GM18526 (cell line): ENCODE data around the gene VAMP8.

Source experiments
- POLR2A ChIP-seq: IDR thresholded peaks from 3 replicates; pipeline ENCODE4 v1.6.1; 2011; ENCODE audit not compliant: insufficient read length; ENCODE audit errors: extremely low read depth

The VAMP8 gene

DNA sequence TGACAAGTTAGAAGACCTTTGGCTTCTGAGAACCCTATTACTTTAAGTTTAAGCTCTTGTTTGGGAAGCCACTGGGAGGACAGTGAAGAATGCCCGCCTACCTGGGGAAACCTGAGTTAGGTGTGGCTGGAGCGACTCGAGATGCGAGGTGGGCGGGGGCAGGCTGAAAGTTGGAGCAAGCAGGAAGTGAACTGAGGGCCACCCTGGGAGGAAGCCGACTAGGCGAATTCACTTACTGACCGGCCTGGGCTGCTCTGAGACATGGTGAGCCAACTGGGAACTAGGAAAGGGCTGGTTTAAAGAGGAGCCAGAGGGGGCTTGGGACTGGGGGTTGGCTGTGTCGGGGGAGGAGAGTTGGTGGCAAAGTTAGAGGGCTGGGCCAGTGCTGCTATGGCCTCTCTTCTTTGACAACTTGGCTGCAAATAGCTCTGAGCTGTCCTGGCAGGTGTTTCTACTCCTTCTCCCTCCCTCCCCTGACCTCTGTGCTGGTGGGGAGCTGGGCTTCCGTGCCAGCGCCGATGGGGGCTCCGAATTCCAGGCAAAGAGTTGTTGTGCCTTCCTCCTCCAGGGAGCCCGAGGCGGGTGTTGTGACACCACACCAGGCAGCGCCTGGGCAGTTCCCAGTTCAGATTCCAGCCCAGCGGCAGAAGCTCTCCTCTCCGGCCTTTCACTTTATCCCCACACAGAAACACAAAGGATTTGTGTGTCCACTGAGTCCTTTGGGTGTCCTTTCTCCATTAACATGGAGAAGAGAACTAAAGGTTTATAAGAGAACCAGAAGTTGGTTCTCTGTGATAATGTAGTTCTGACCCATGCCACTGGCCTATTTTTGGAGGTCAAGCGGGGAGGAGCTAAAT lies at the start of gene VAMP8:
VAMP8 (plus strand) TSS at position 201 of the 857 bp plus-strand sequence; CDS start at position 262, 61 bp downstream.
- TF ChIP-seq POLR2A: peak; percentile 47

DNA sequence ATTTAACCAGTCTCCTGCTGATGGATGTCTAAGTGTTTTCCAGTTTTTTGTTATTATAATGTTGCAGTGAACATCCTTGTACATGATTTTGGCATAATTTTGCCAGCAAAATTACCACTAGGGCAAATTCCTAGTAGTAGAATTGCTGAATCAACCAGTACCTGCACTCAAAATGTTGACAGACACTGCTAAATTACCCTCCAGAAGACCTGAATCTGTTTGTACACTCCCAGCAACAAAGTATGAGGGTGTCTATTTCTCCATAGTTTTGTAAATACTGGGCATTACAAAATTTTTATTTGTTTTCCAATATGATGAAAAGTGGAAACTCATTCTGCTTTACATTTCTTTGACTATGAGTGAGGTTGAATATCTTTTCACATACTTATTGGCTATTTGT lies 49.6 kb upstream of the VAMP8 start:
- no peak for TF ChIP-seq POLR2A

DNA sequence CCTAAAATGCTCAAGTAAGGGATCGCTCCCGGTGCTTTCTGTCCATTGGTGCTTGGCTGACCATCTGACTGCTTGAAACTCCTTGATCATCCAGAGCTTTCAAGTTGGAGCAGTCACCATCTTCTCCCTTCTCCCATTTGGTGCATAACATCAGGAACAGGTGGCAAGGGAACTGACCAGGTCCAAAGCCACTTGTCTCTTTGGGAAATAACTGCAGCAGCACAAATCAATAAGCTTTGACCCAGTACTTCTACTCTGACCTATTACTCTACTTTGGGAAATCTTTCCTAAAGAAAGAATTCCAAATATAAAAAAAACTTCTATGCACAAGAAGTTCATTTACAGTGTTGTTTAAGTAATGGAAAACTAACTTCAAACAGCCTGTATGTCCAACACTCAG lies 49.0 kb upstream of the VAMP8 start:
- TF ChIP-seq POLR2A: no peak

DNA sequence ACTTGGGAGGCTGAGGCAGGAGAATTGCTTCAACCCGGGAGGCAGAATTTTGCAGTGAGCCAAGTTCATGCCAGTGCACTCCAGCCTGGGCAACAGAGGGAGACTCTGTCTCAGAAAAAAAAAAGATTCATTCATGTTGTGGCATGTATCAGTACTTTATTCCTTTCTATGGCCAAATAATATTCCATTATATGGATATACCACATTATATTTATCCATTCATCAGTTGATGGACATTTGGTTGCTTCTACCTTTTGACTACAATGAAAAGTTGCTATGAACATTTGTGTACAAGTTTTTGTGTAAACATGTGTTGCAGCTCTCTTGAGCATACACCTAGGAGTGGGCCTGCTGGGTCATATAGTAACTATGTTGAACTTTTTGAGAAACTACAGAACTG lies 47.6 kb upstream of the VAMP8 start:
- no peak for TF ChIP-seq POLR2A

DNA sequence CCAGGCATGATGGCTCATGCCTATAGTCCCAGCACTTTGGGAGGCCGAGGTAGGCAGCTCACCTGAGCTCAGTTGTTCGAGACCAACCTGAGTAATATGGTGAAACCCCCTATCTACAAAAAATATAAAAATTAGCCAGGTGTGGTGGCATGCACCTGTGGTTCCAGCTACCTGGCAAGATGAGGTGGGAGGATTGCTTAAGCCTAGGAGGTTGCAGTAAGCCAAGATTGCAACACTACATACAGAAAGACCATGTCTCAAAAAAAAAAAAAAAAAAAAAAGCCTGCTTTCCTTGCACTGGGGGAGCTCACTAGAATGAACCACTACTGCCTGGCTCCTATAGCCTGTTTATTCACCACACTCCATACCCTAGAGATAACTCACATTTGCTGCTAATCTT lies 45.8 kb upstream of the VAMP8 start:
- TF ChIP-seq POLR2A: no peak

DNA sequence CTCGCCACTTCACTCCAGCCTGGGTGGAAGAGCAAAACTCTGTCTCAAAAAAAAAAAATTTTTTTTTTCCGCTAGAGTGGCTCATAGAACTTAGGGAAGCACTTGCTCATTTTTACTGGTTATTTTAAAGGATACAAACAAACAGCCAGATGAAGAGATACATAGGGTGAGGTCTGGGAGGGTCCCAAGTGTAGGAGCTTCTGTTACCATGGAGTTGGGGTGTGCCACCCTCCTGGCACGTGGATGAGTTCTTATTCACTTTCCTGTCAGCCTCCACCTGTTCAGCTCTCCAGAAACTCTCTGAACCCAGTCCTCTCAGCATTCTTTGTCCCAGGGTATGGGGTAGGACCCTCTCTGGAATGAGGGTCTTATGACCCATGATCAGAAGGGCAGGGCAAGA lies 43.3 kb upstream of the VAMP8 start:
- TF ChIP-seq POLR2A: no peak

DNA sequence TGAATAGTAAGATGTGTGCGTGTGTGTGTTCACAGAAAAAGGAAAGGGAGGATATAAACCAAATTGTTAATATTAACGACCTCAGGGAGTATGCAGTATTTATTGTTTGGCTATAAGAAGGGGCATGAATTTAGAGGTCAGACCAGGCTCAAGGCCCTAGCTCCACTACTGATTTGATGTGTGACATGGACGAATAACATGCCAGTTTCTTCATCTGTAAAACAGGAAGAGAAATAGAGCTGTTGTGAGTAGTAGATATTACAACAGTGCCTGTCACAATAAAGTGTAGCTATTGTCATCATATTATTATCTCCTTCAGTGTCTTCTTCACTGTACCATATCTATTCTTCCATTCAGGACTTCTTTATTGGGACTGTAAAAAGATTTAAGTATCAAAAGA lies 42.5 kb upstream of the VAMP8 start:
- TF ChIP-seq POLR2A: no peak

DNA sequence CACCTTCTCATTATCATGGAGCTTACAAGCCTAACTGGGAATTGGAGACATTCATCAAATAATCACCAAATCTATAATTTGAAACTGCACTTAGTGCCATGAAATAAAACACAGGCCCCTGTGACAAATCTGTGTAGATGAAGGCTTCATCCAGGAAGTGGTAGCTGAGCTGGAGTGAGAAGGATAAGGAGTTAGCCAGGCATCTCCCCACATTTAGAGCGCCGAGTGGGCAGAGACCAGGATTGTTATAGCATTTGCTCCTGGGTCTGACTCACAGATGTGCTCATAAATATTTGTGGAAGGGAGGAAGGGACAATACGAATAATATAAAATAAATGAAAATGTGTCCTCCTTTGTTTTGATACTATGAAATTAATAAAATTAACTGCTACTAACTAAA lies 40.9 kb upstream of the VAMP8 start:
- TF ChIP-seq POLR2A: no peak

DNA sequence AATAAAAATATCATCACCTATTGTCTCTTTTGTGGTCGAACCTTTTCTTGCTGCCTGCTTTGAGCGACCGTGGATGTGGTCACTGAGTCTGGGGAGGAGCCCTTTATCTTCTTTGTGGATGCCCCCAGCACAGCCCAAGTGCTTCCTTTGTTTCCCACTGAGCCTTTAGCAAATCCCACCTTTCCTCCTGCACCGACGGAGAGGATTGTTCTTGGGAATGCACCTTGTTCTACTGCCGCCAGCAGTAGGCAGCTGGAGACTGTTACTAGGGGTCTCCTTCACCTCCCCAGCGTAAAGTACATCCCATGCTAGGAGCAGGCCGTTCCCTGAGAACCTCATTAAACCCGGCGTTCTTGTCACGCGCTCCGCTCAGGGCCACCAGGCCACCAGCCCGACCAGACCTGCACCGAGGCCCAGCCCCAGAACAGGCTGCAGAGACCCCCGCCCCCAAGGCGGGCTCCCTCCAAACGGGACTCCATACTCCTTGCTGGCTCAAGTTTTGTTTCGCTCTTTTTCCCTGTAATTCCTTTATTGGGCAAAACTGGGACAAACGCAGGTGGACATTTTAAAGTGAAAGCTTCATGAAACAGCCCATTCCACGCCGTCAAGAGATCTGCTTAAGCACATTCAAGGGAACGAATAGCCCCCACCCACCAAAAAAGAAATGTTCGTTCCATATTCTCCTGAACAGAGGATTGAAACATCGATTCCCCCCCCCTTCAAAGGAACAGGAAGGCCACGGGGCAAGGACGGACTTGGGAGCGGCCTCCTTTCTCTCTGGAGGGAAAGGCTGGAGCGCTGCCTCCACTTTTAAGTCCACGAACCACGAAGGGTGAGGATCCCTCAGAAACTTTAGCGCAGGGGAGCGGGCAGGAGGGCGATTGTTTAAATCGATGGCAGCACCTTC lies 39.5 kb upstream of the VAMP8 start:
- no peak for TF ChIP-seq POLR2A

DNA sequence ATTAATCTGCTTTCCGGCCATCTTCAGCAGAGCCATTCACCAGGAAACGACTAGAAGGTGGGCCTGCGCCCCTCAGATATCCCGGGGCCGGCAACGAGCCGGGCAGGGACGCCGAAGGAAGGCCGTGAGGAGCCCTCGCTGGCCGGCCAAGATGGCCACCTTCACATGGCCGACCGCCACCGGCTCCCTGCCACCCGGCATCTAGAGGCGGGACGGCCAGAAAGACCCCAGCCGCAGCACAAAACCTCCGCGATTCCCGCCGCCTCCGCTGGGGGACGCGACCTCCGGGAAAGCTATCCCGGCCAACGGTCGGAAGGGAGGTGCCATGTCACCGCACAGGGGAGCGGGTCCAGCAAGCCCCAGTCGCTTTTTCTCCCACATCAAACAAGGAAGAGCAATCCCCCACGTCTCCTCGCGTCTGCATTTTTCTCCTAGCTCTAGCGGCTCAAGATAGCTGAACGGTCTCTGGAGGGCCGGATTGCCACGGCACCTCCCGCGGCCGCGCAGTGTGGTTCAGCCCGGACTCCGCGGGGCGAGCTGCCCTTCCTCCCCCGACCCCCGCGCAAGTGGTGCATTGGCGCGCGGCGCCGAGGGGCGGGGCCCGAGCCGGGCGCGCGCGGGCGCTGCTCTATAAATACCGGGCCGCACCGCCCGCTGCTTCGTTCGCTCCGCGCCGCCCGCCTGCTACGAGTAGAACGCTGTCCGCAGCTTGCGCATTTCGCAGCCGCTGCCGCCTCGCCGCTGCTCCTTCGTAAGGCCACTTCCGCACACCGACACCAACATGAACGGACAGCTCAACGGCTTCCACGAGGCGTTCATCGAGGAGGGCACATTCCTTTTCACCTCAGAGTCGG lies 38.7 kb upstream of the VAMP8 start, which contains the start of gene MAT2A:
MAT2A (plus strand) TSS at position 662 of the 854 bp plus-strand sequence; CDS start at position 782, 120 bp downstream.
- peak; percentile 100 for TF ChIP-seq POLR2A

DNA sequence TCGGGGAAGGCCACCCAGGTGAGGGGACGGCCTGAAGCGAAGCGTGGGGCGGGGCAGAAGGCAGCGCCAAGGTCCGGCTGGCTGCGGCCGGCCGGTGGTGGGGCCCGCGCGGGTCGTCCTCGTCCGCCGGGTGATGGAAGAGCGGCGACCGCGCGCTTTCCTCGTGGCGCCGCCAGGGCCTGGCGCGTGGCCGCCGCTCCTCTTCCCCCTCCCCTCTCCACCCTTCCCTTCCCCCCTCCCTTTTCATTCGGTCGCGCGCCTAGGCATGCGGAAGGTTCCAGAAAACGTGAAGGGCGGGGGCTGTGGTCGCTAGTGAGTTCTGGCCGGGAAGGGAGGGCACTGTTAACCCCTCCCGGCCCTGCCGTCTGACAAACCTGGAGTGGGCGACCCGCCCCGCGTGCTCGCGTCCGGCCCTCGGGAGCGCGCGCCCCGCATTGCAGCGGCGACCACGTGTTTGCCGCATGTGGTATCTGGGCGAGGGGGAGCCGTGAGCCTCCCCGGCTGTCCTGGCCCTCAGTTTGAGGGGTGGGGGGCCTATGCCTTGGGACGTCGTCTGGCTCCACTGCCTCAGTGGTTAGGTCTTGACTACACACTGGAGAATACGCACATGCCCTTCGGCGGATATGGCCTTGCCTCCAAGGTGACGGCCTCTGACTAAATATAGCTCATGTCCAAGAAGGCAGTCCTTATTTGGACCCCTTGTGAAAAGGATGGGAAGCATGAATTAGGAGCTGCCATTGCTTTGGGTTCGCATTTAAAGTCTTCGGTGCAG lies 37.8 kb upstream of the VAMP8 start:
- no peak for TF ChIP-seq POLR2A

DNA sequence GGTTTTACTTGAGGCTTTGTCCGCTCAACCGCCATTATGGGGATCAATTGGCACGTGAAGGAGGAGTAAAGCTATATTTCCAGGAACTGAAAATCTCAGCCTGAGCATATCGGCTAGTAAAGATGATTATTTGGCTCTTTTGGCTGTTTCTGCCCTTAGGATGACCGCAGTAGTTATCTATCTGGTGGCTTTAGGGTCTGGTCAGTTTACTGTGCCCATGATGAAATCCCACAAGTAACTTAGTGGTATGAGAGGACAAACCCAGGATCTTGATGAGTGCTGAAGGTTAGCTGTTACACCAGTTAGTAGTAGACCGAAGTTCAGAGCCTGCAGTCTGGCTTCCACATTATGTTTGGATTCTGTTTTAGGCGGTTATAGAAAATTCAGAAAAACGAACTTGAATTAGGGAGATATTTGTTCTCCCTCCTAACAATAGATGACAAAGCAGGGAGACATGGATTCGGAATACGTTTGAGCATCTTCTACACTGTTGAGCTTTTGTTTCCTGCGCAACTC lies 37.2 kb upstream of the VAMP8 start:
- peak; percentile 6 for TF ChIP-seq POLR2A

DNA sequence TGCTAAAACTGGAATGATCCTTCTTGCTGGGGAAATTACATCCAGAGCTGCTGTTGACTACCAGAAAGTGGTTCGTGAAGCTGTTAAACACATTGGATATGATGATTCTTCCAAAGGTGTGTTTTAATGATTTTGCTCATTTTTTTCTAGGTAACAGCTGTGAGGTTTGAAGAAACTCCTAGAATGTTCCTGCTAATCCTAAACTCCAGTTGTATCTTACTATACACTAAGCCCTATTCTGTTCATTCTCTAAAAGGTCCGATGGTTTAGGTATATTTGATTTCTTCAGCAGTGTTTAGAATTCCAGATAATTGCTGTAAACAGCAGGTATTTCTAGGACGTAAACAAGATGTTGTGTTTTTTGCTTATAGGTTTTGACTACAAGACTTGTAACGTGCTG lies 36.1 kb upstream of the VAMP8 start:
- no peak for TF ChIP-seq POLR2A
